Tibial nerve (tissue), 4 donors: ENCODE measurements around the gene KRT36. TPM values are rescaled to one million over a fixed set of nuclear protein-coding genes. Genes with fewer than 3 reads are reported as not detected.

Source experiments
- DNase-seq, 2 donors: peaks; one replicate each; pipeline ENCODE4 v3.0.0-alpha.2; 2019; ENCODE audit warnings: low spot score in 2 of 2
- H3K27ac ChIP-seq, 4 donors: fragments of 200-600 bp; sonication (generic) in 3 of 4; one replicate each; pipeline ENCODE4 v1.5.1; 2017 to 2019; ENCODE audit warnings: mild to moderate bottlenecking in 1 of 4
- H3K27me3 ChIP-seq, 2 donors: fragments of 200-600 bp; sonication (generic) in 1 of 2; one replicate each; pipeline versions ENCODE4 v1.5.1 to v1.6.0; 2017 to 2019
- H3K36me3 ChIP-seq, 3 donors: fragments of 200-600 bp; sonication (generic); one replicate each; pipeline ENCODE4 v1.5.1; 2018 to 2019
- H3K4me1 ChIP-seq, 4 donors: fragments of 200-600 bp; sonication (generic) in 3 of 4; one replicate each; pipeline ENCODE4 v1.5.1; 2017 to 2019
- H3K4me3 ChIP-seq, 4 donors: fragments of 200-600 bp; sonication (generic) in 3 of 4; one replicate each; pipeline ENCODE4 v1.5.1; 2017 to 2019; ENCODE audit warnings: mild to moderate bottlenecking in 1 of 4, moderate library complexity in 1 of 4
- H3K9me3 ChIP-seq, 4 donors: fragments of 200-600 bp; sonication (generic) in 3 of 4; one replicate each; pipeline ENCODE4 v1.5.1; 2017 to 2019
- CTCF ChIP-seq, 5 experiments: fragments of 200-600 bp in 3 of 5; fragments of 450-650 bp in 2 of 5; sonication (generic) in 3 of 5; IDR thresholded peaks; one replicate each; pipeline ENCODE4 v1.5.1; 2016 to 2019; ENCODE audit warnings: antibody characterized with exemption in 5 of 5, mild to moderate bottlenecking in 3 of 5, moderate library complexity in 2 of 5
- EP300 ChIP-seq, 2 donors: sonication (generic); formaldehyde crosslinking; IDR thresholded peaks; one replicate each; pipeline ENCODE4 v1.6.1; 2017; ENCODE audit warnings: antibody characterized with exemption in 2 of 2, mild to moderate bottlenecking in 1 of 2
- POLR2A ChIP-seq, 2 donors: fragments of 450-650 bp; IDR thresholded peaks; one replicate each; pipeline ENCODE4 v1.6.1; 2017; ENCODE audit warnings: antibody characterized with exemption in 2 of 2, mild to moderate bottlenecking in 2 of 2, moderate library complexity in 2 of 2
- WGBS, 2 donors: methylation state at CpG; one replicate each; pipeline ENCODE4 v1.1.5; 2018; 5-methylcytosine and 5-hydroxymethylcytosine counted together
- total RNA-seq, 4 donors: library from RNA; depleted of rRNA; stranded (reverse); fragments of >200 nt; gene quantifications; one replicate each; pipeline ENCODE4 v1.1.0, GENCODE V29; 2016

The KRT36 gene
- total RNA-seq, 4 donors from 2014 or later = 0.42 TPM; not detected in 3

DNA sequence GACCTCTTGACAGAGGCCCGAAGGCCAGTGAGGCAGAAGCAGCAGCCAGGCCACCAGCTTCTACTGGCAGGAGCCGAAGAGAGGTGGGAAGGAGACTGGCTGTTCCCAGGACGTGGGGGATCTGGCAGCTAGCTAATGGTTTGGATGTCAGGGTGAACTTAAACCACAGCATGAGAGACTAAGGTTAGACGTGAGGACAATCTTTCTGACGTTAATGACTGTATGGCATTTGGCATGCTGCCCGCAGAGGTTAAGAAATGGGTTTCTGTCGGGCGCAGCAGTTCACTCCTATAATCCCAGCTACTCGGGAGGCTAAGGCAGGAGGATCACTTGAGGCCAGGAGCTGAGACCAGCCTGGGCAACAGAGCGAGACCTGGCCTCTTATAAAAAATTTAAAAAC is 22.0 kb upstream of the KRT36 start:
- Histone ChIP-seq H3K4me1 (peaks cover 0 to 16% (median 0%) of the 10 kb centered on the region in 4 donors), H3K36me3 (no peaks in the 10 kb centered on the region), H3K27me3 (no peaks in the 10 kb centered on the region), H3K9me3 (no peaks in the 10 kb centered on the region), H3K27ac (no peak overlapping the region), H3K4me3 (no peak overlapping the region)
- TF ChIP-seq EP300 (IDR thresholded peaks at IDR 0.05) (no peak), CTCF (IDR thresholded peaks at IDR 0.05) (no peak), POLR2A (IDR thresholded peaks at IDR 0.05) (no peak)
- no peak for DNase-seq
- WGBS, 2 donors = 65 to 73% methylated on average over 9 to 10 of the region's 10 CpGs

DNA sequence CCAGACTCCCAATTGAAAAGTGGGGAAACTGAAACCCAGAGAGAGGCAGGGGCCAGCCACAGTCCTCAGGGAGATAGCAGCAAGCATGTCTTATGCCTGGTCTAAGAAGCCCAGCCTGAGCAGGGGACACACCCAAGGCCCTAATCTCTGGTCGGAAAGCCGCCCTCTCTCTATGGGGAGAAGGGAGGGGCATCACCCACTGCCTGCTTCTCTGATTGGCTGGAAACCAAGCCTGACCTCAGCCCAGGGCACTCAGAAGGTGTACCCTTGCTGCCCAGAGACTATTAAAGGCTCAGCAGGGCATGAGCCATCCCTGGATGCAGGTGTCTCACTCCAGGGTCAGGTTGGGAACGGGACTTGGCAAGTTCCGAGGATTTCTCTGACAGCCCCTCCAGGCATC is 21.4 kb upstream of the KRT36 start:
- no peaks in the 10 kb centered on the region for H3K36me3 ChIP-seq
- no peak overlapping the region for H3K27ac ChIP-seq
- DNase-seq = no peak
- no peak for TF ChIP-seq CTCF (IDR thresholded peaks at IDR 0.05)
- no peak for TF ChIP-seq EP300 (IDR thresholded peaks at IDR 0.05)
- no peak for TF ChIP-seq POLR2A (IDR thresholded peaks at IDR 0.05)
- no peaks in the 10 kb centered on the region for H3K9me3 ChIP-seq
- 71 to 89% methylated on average over 2 to 4 of the region's 4 CpGs for WGBS, 2 donors
- no peaks in the 10 kb centered on the region for H3K27me3 ChIP-seq
- H3K4me3 ChIP-seq = no peak overlapping the region
- H3K4me1 ChIP-seq = peaks cover 0 to 16% (median 0%) of the 10 kb centered on the region in 4 donors

- Histone ChIP-seq H3K27ac (no peak overlapping the region), H3K4me1 (peaks cover 0 to 16% (median 0%) of the 10 kb centered on the region in 4 donors), H3K9me3 (no peaks in the 10 kb centered on the region), H3K4me3 (no peak overlapping the region), H3K27me3 (no peaks in the 10 kb centered on the region), H3K36me3 (no peaks in the 10 kb centered on the region)
- DNase-seq = no peak
- 86% methylated on average over 7 of the region's 7 CpGs for WGBS, 2 donors
- TF ChIP-seq EP300 (IDR thresholded peaks at IDR 0.05) = no peak
- no peak for TF ChIP-seq CTCF (IDR thresholded peaks at IDR 0.05)
- TF ChIP-seq POLR2A (IDR thresholded peaks at IDR 0.05) = no peak
Observed at GRCh38 chr17:41510251-41511065, 20.7 kb upstream of the KRT36 start.

GRCh38 chr17:41507315-41507880 is 17.7 kb upstream of the KRT36 start:
- 28 to 33% methylated on average over 9 to 10 of the region's 10 CpGs for WGBS, 2 donors
- H3K4me1 ChIP-seq = peaks cover 0 to 2% (median 0%) of the 10 kb centered on the region in 4 donors
- TF ChIP-seq CTCF (IDR thresholded peaks at IDR 0.05) = no peak
- no peak for TF ChIP-seq POLR2A (IDR thresholded peaks at IDR 0.05)
- TF ChIP-seq EP300 (IDR thresholded peaks at IDR 0.05) = no peak

More at GRCh38 chr17:41507315-41507880, 17.7 kb upstream of the KRT36 start:
- Histone ChIP-seq H3K9me3 (no peaks in the 10 kb centered on the region), H3K27me3 (no peaks in the 10 kb centered on the region), H3K4me3 (no peak overlapping the region), H3K36me3 (no peaks in the 10 kb centered on the region), H3K27ac (no peak overlapping the region)
- no peak for DNase-seq
